Trophoblast cell (in vitro differentiated cells and primary cell): Measurements from ENCODE around the gene UBQLN4.

Experiments used
- DNase-seq, 2 donors: peaks; one replicate each; pipeline ENCODE4 v3.0.0-alpha.2; 2016
- H2AFZ ChIP-seq: 2 replicates; pipeline ENCODE4 v1.6.1; 2013; ENCODE audit warnings: low read length, moderate library complexity, mild to moderate bottlenecking; ENCODE audit not compliant: insufficient read depth, poor library complexity
- H2AK5ac ChIP-seq: 2 replicates; pipeline ENCODE4 v1.6.1; 2013; ENCODE audit warnings: mild to moderate bottlenecking, low read length
- H2BK120ac ChIP-seq: 2 replicates; pipeline ENCODE4 v1.6.1; 2013; ENCODE audit warnings: low read length, mild to moderate bottlenecking, moderate library complexity; ENCODE audit not compliant: insufficient read depth, poor library complexity
- H2BK12ac ChIP-seq: 2 replicates; pipeline ENCODE4 v1.6.1; 2013; ENCODE audit warnings: mild to moderate bottlenecking, low read length, moderate library complexity
- H2BK5ac ChIP-seq: 2 replicates; pipeline ENCODE4 v1.6.1; 2013; ENCODE audit warnings: low read length, low read depth, moderate library complexity, mild to moderate bottlenecking; ENCODE audit not compliant: poor library complexity
- H3K14ac ChIP-seq: 2 replicates; pipeline ENCODE4 v1.6.1; 2013; ENCODE audit warnings: mild to moderate bottlenecking, low read length
- H3K18ac ChIP-seq: 2 replicates; pipeline ENCODE4 v1.6.1; 2013; ENCODE audit warnings: mild to moderate bottlenecking, low read length
- H3K23ac ChIP-seq: 2 replicates; pipeline ENCODE4 v1.6.1; 2013; ENCODE audit warnings: low read length
- H3K27ac ChIP-seq: 2 replicates; pipeline ENCODE4 v1.5.1; 2013; ENCODE audit warnings: low read depth, mild to moderate bottlenecking, inconsistent platforms, low read length, moderate library complexity
- H3K27me3 ChIP-seq: 2 replicates; pipeline ENCODE4 v1.6.1; 2013; ENCODE audit warnings: inconsistent platforms, mild to moderate bottlenecking, low read length, moderate library complexity; ENCODE audit not compliant: insufficient read depth
- H3K36me3 ChIP-seq, 2 experiments: 1 replicate in 1 of 2; 2 replicates in 1 of 2; pipeline ENCODE4 v1.6.1; 2013; ENCODE audit warnings: low read length in 2 of 2, mild to moderate bottlenecking in 2 of 2, moderate library complexity in 1 of 2; ENCODE audit not compliant: insufficient read depth in 2 of 2, control insufficient read depth in 1 of 2
- H3K4ac ChIP-seq: 2 replicates; pipeline ENCODE4 v1.6.1; 2013; ENCODE audit warnings: low read depth, mild to moderate bottlenecking, low read length, moderate library complexity
- H3K4me1 ChIP-seq, 2 experiments: 1 replicate in 1 of 2; 2 replicates in 1 of 2; pipeline ENCODE4 v1.6.1; 2013; ENCODE audit warnings: low read length in 2 of 2, mild to moderate bottlenecking in 2 of 2, moderate library complexity in 1 of 2; ENCODE audit not compliant: insufficient read depth in 2 of 2, control insufficient read depth in 1 of 2
- H3K4me2 ChIP-seq: 2 replicates; pipeline ENCODE4 v1.6.1; 2013; ENCODE audit warnings: inconsistent platforms, mild to moderate bottlenecking, low read length, moderate library complexity
- H3K4me3 ChIP-seq: 2 replicates; pipeline ENCODE4 v1.5.1; 2013; ENCODE audit warnings: mild to moderate bottlenecking, low read depth, low read length, inconsistent platforms
- H3K79me1 ChIP-seq: one replicate; pipeline ENCODE4 v1.6.1; 2013; ENCODE audit warnings: low read length
- H3K79me2 ChIP-seq: 2 replicates; pipeline ENCODE4 v1.6.1; 2013; ENCODE audit warnings: low read length, mild to moderate bottlenecking; ENCODE audit not compliant: control insufficient read depth, insufficient read depth, poor library complexity
- H3K9ac ChIP-seq: 2 replicates; pipeline ENCODE4 v1.6.1; 2013; ENCODE audit warnings: mild to moderate bottlenecking, low read length
- H3K9me3 ChIP-seq: 2 replicates; pipeline ENCODE4 v1.6.1; 2013; ENCODE audit warnings: low read depth, mild to moderate bottlenecking, control low read depth, inconsistent platforms, low read length; ENCODE audit not compliant: insufficient read depth
- H4K12ac ChIP-seq: 2 replicates; pipeline ENCODE4 v1.6.1; 2013; ENCODE audit warnings: low read depth, mild to moderate bottlenecking, low read length, moderate library complexity
- H4K8ac ChIP-seq: 2 replicates; pipeline ENCODE4 v1.6.1; 2013; ENCODE audit warnings: low read depth, mild to moderate bottlenecking, low read length, moderate library complexity
- H4K91ac ChIP-seq: one replicate; pipeline ENCODE4 v1.6.1; 2013; ENCODE audit warnings: low read depth, mild to moderate bottlenecking, low read length, moderate library complexity
- WGBS: extraction: QIAGEN DNeasy Blood & Tissue Kit; methylation state at CpG from one replicate; pipeline ENCODE4 v1.1.7; 2013; ENCODE audit warnings: missing lambda C conversion rate; ENCODE audit not compliant: insufficient read length, insufficient coverage; ENCODE audit errors: extremely low coverage; 5-methylcytosine and 5-hydroxymethylcytosine counted together

The UBQLN4 gene

DNA sequence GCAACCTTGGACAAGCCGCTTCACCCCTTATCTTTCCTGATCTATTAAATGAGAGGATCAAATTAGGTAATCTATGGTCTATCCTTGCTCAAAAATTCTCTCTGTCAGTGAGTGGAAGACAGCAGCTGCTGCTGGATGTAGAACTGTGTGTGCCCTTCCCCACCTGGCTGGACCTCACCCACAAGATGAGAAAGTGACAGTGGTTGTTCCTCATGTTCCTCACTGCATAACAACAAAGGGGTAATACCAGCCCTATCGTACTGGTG, 49.7 kb downstream of the UBQLN4 start:
- H3K4me3 ChIP-seq, result no peak overlapping the region
- H2BK120ac ChIP-seq, result no peak overlapping the region
- no CpG with 5 or more reads among the region's 2 CpGs for WGBS

GRCh38 chr1:156002188-156002911, 51.2 kb downstream of the UBQLN4 start:
- Histone ChIP-seq H2AFZ (no peak overlapping the region), H2AK5ac (no peak overlapping the region), H3K27ac (no peak overlapping the region), H3K23ac (no peak overlapping the region), H4K8ac (no peak overlapping the region), H2BK120ac (no peak overlapping the region), H3K79me1 (no peaks in the 10 kb centered on the region), H3K4me1 (peaks cover 0 to 6% of the 10 kb centered on the region in 2 experiments), H3K14ac (no peak overlapping the region), H3K9ac (no peak overlapping the region), H4K12ac (no peak overlapping the region), H2BK5ac (no peak overlapping the region), H3K9me3 (no peaks in the 10 kb centered on the region), H3K4ac (no peak overlapping the region), H3K27me3 (no peaks in the 10 kb centered on the region), H2BK12ac (no peak overlapping the region), H3K79me2 (no peaks in the 10 kb centered on the region), H3K4me2 (no peak overlapping the region), H3K18ac (no peak overlapping the region), H3K4me3 (no peak overlapping the region), H3K36me3 (no peaks in the 10 kb centered on the region), H4K91ac (no peak overlapping the region)
- WGBS, result no CpG with 5 or more reads among the region's 3 CpGs
- DNase-seq, result no peak

More for the DNA sequence above, 49.7 kb downstream of the UBQLN4 start:
- Histone ChIP-seq H4K91ac (no peak overlapping the region), H3K79me2 (no peaks in the 10 kb centered on the region), H3K4me2 (no peak overlapping the region), H2AK5ac (no peak overlapping the region), H3K27me3 (no peaks in the 10 kb centered on the region), H3K9me3 (no peaks in the 10 kb centered on the region), H3K27ac (no peak overlapping the region), H2AFZ (no peak overlapping the region), H3K23ac (no peak overlapping the region), H3K4me1 (peaks cover 0 to 6% of the 10 kb centered on the region in 2 experiments), H3K9ac (no peak overlapping the region), H2BK12ac (no peak overlapping the region), H3K18ac (no peak overlapping the region), H3K79me1 (no peaks in the 10 kb centered on the region), H3K4ac (no peak overlapping the region), H3K14ac (no peak overlapping the region), H4K8ac (no peak overlapping the region), H4K12ac (no peak overlapping the region), H3K36me3 (peaks cover 6% of the 10 kb centered on the region in 2 experiments), H2BK5ac (no peak overlapping the region)
- DNase-seq, result no peak

DNA sequence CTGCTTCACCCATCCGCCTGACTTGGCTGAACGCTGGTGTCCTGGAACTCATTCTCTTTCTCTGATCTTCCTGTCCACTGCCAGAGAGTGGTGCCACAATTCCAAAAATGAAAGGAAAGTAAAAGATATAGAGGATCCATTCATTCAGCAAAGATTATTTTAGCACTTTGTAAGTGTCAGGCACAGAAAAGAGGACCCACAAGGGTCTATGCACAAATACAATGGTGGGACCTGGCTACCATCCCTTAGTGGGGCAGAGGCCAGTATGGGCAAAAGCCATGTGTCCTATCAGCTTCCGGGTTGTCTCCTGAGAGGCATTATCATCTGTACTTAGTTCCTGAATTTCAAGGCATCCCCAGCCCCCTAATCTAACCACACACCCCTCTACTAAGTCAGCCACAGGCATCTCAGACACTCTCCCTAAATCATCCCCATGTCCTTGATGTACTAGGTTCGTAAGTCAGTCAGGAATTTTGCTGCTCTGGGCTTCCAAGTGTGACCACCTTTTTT, 51.9 kb downstream of the UBQLN4 start:
- Histone ChIP-seq H3K79me2 (no peaks in the 10 kb centered on the region), H4K8ac (no peak overlapping the region), H3K14ac (no peak overlapping the region), H2BK12ac (no peak overlapping the region), H3K23ac (no peak overlapping the region), H3K4me3 (no peak overlapping the region), H2BK120ac (no peak overlapping the region), H3K9ac (no peak overlapping the region), H3K4me2 (no peak overlapping the region), H2AFZ (no peak overlapping the region), H3K27ac (no peak overlapping the region), H4K91ac (no peak overlapping the region), H3K4me1 (peaks cover 0 to 1% of the 10 kb centered on the region in 2 experiments), H4K12ac (no peak overlapping the region), H3K18ac (no peak overlapping the region), H3K79me1 (no peaks in the 10 kb centered on the region), H2BK5ac (no peak overlapping the region), H2AK5ac (no peak overlapping the region), H3K36me3 (no peaks in the 10 kb centered on the region), H3K27me3 (no peaks in the 10 kb centered on the region), H3K4ac (no peak overlapping the region), H3K9me3 (no peaks in the 10 kb centered on the region)
- no peak for DNase-seq
- WGBS, result no CpG with 5 or more reads among the region's 4 CpGs

DNA sequence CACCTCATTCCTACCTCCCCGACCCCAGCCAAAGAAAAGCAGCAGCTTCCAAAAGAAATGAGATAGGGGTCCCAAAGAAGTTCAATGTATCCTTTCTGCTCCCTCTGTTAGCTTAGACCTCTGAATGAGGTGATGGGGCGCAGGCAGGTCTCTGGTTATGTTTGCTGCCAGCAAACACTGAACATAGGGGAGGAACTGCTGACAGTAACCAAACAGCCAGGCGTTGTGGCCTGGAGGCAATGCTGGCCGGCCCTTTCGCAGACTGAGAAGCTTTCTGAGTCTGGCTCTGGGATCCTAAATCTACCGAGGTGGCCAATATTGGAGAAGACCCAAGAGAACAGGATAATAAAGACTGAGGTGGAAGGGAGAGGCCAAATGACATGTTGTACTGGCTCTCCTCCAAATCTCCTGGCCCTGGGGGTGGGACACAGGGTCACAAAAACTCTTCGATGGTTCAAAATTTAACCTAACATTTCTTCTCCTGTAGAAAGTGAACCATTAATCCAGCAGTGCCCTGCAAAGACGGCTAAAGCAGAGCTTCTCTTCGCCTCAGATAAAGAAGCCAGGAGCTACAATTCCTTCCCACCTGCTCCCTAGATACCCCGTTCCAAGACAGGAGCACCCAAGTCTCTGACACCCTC, 52.5 kb downstream of the UBQLN4 start:
- Histone ChIP-seq H3K23ac (no peak overlapping the region), H3K27ac (no peak overlapping the region), H2BK120ac (no peak overlapping the region), H3K4me1 (no peaks in the 10 kb centered on the region), H3K4ac (no peak overlapping the region), H3K18ac (no peak overlapping the region), H3K4me2 (no peak overlapping the region), H4K91ac (no peak overlapping the region), H2AFZ (no peak overlapping the region), H4K12ac (no peak overlapping the region), H3K9me3 (no peaks in the 10 kb centered on the region), H3K4me3 (no peak overlapping the region), H3K9ac (no peak overlapping the region), H2AK5ac (no peak overlapping the region), H3K14ac (no peak overlapping the region), H2BK12ac (no peak overlapping the region), H3K79me1 (no peaks in the 10 kb centered on the region), H3K79me2 (no peaks in the 10 kb centered on the region), H3K27me3 (no peaks in the 10 kb centered on the region), H2BK5ac (no peak overlapping the region), H3K36me3 (no peaks in the 10 kb centered on the region), H4K8ac (no peak overlapping the region)
- no CpG with 5 or more reads among the region's 10 CpGs for WGBS
- DNase-seq, result no peak
